Measurements from ENCODE around the gene SLC38A2.

The SLC38A2 gene

GRCh38 chr12:46384451-46385309 is 12.1 kb upstream of the SLC38A2 start:
- WGBS, 2 experiments (ENCODE audit: insufficient coverage in 2 of 2) = 69 to 100% methylated on average over 3 to 4 of the region's 9 CpGs
- Histone ChIP-seq H3K4me1 (ENCODE audit: control insufficient read depth, insufficient read depth, low read length, poor library complexity, severe bottlenecking) (peaks cover 45% of the 10 kb centered on the region), H3K27ac (ENCODE audit: low read depth, low read length, severe bottlenecking) (peak overlapping the region; percentile 99), H3K4me3 (ENCODE audit: extremely low read depth, insufficient read depth, low read length, poor library complexity, severe bottlenecking) (peak overlapping the region; percentile 71), H3K9me3 (ENCODE audit: control insufficient read depth, low read length) (peaks cover 6% of the 10 kb centered on the region), H3K36me3 (ENCODE audit: control insufficient read depth, insufficient read depth, low read length) (no peaks in the 10 kb centered on the region)

GRCh38 chr12:46383654-46384450 is 11.3 kb upstream of the SLC38A2 start:
- Histone ChIP-seq H3K4me3 (ENCODE audit: extremely low read depth, insufficient read depth, low read length, poor library complexity, severe bottlenecking) (peak overlapping the region; percentile 71), H3K27ac (ENCODE audit: low read depth, low read length, severe bottlenecking) (peak overlapping the region; percentile 99), H3K9me3 (ENCODE audit: control insufficient read depth, low read length) (peaks cover 6% of the 10 kb centered on the region), H3K4me1 (ENCODE audit: control insufficient read depth, insufficient read depth, low read length, poor library complexity, severe bottlenecking) (peaks cover 42% of the 10 kb centered on the region), H3K36me3 (ENCODE audit: control insufficient read depth, insufficient read depth, low read length) (no peaks in the 10 kb centered on the region)
- WGBS, 2 experiments (ENCODE audit: insufficient coverage in 2 of 2) = 1% methylated on average over 10 to 39 of the region's 47 CpGs

- Histone ChIP-seq H3K4me3 (ENCODE audit: extremely low read depth, insufficient read depth, low read length, poor library complexity, severe bottlenecking) (peak overlapping the region; percentile 71), H3K4me1 (ENCODE audit: control insufficient read depth, insufficient read depth, low read length, poor library complexity, severe bottlenecking) (peaks cover 35% of the 10 kb centered on the region)
- 0 to 2% methylated on average over 16 to 40 of the region's 74 CpGs for WGBS, 2 experiments (ENCODE audit: insufficient coverage in 2 of 2)
Measured at GRCh38 chr12:46382964-46383653, 10.5 kb upstream of the SLC38A2 start.

GRCh38 chr12:46382408-46382963 is 9.9 kb upstream of the SLC38A2 start:
- WGBS, 2 experiments (ENCODE audit: insufficient coverage in 2 of 2) = 35 to 59% methylated on average over 7 to 11 of the region's 16 CpGs
- Histone ChIP-seq H3K36me3 (ENCODE audit: control insufficient read depth, insufficient read depth, low read length) (no peaks in the 10 kb centered on the region), H3K27ac (ENCODE audit: low read depth, low read length, severe bottlenecking) (peak overlapping the region; percentile 99), H3K4me1 (ENCODE audit: control insufficient read depth, insufficient read depth, low read length, poor library complexity, severe bottlenecking) (peaks cover 32% of the 10 kb centered on the region), H3K4me3 (ENCODE audit: extremely low read depth, insufficient read depth, low read length, poor library complexity, severe bottlenecking) (peak overlapping the region; percentile 71), H3K9me3 (ENCODE audit: control insufficient read depth, low read length) (peaks cover 6% of the 10 kb centered on the region)

More at GRCh38 chr12:46382964-46383653, 10.5 kb upstream of the SLC38A2 start:
- Histone ChIP-seq H3K36me3 (ENCODE audit: control insufficient read depth, insufficient read depth, low read length) (no peaks in the 10 kb centered on the region), H3K27ac (ENCODE audit: low read depth, low read length, severe bottlenecking) (peak overlapping the region; percentile 99), H3K9me3 (ENCODE audit: control insufficient read depth, low read length) (peaks cover 6% of the 10 kb centered on the region)

- no peak overlapping the region for H3K4me3 ChIP-seq (ENCODE audit: extremely low read depth, insufficient read depth, low read length, poor library complexity, severe bottlenecking)
- no peak overlapping the region for H3K27ac ChIP-seq (ENCODE audit: low read depth, low read length, severe bottlenecking)
- peaks cover 6% of the 10 kb centered on the region for H3K9me3 ChIP-seq (ENCODE audit: control insufficient read depth, low read length)
- no peaks in the 10 kb centered on the region for H3K36me3 ChIP-seq (ENCODE audit: control insufficient read depth, insufficient read depth, low read length)
- peaks cover 28% of the 10 kb centered on the region for H3K4me1 ChIP-seq (ENCODE audit: control insufficient read depth, insufficient read depth, low read length, poor library complexity, severe bottlenecking)
- WGBS, 2 experiments (ENCODE audit: insufficient coverage in 2 of 2) = 100% methylated on average over 1 of the region's 1 CpG; no CpG with 5 or more reads in 1 of the 2 experiments
Measured at GRCh38 chr12:46380881-46381280, 8.3 kb upstream of the SLC38A2 start.

GRCh38 chr12:46380022-46380796 is 7.6 kb upstream of the SLC38A2 start:
- Histone ChIP-seq H3K9me3 (ENCODE audit: control insufficient read depth, low read length) (peaks cover 6% of the 10 kb centered on the region), H3K27ac (ENCODE audit: low read depth, low read length, severe bottlenecking) (no peak overlapping the region), H3K4me1 (ENCODE audit: control insufficient read depth, insufficient read depth, low read length, poor library complexity, severe bottlenecking) (peaks cover 21% of the 10 kb centered on the region), H3K4me3 (ENCODE audit: extremely low read depth, insufficient read depth, low read length, poor library complexity, severe bottlenecking) (no peak overlapping the region), H3K36me3 (ENCODE audit: control insufficient read depth, insufficient read depth, low read length) (no peaks in the 10 kb centered on the region)
- WGBS, 2 experiments (ENCODE audit: insufficient coverage in 2 of 2) = 93 to 94% methylated on average over 2 of the region's 3 CpGs

- H3K4me3 ChIP-seq (ENCODE audit: extremely low read depth, insufficient read depth, low read length, poor library complexity, severe bottlenecking) = no peak overlapping the region
- H3K27ac ChIP-seq (ENCODE audit: low read depth, low read length, severe bottlenecking) = no peak overlapping the region
- WGBS, 2 experiments (ENCODE audit: insufficient coverage in 2 of 2) = 88% methylated on average over 1 of the region's 3 CpGs; no CpG with 5 or more reads in 1 of the 2 experiments
Measured at GRCh38 chr12:46379352-46379751, 6.8 kb upstream of the SLC38A2 start.

GRCh38 chr12:46378530-46378929 is 6.0 kb upstream of the SLC38A2 start:
- Histone ChIP-seq H3K36me3 (ENCODE audit: control insufficient read depth, insufficient read depth, low read length) (no peaks in the 10 kb centered on the region), H3K4me3 (ENCODE audit: extremely low read depth, insufficient read depth, low read length, poor library complexity, severe bottlenecking) (no peak overlapping the region), H3K27ac (ENCODE audit: low read depth, low read length, severe bottlenecking) (no peak overlapping the region), H3K9me3 (ENCODE audit: control insufficient read depth, low read length) (peaks cover 6% of the 10 kb centered on the region), H3K4me1 (ENCODE audit: control insufficient read depth, insufficient read depth, low read length, poor library complexity, severe bottlenecking) (peaks cover 24% of the 10 kb centered on the region)
- 90 to 100% methylated on average over 1 of the region's 1 CpG for WGBS, 2 experiments (ENCODE audit: insufficient coverage in 2 of 2)

More at GRCh38 chr12:46379352-46379751, 6.8 kb upstream of the SLC38A2 start:
- H3K4me1 ChIP-seq (ENCODE audit: control insufficient read depth, insufficient read depth, low read length, poor library complexity, severe bottlenecking) = peaks cover 18% of the 10 kb centered on the region
- H3K9me3 ChIP-seq (ENCODE audit: control insufficient read depth, low read length) = peaks cover 6% of the 10 kb centered on the region
- no peaks in the 10 kb centered on the region for H3K36me3 ChIP-seq (ENCODE audit: control insufficient read depth, insufficient read depth, low read length)

- no peak overlapping the region for H3K27ac ChIP-seq (ENCODE audit: low read depth, low read length, severe bottlenecking)
- H3K4me1 ChIP-seq (ENCODE audit: control insufficient read depth, insufficient read depth, low read length, poor library complexity, severe bottlenecking) = peaks cover 24% of the 10 kb centered on the region
- H3K9me3 ChIP-seq (ENCODE audit: control insufficient read depth, low read length) = peaks cover 6% of the 10 kb centered on the region
- 100% methylated on average over 3 of the region's 3 CpGs; no CpG with 5 or more reads in 1 of the 2 experiments for WGBS, 2 experiments (ENCODE audit: insufficient coverage in 2 of 2)
- no peaks in the 10 kb centered on the region for H3K36me3 ChIP-seq (ENCODE audit: control insufficient read depth, insufficient read depth, low read length)
- H3K4me3 ChIP-seq (ENCODE audit: extremely low read depth, insufficient read depth, low read length, poor library complexity, severe bottlenecking) = no peak overlapping the region
Measured at GRCh38 chr12:46377678-46378077, 5.1 kb upstream of the SLC38A2 start.
